GM23338 (cell line): Measurements from ENCODE around the gene WWC1.

ENCODE experiments used
- EZH2 ChIP-seq: fragments of 200-600 bp; sonication (generic); IDR thresholded peaks from one replicate; pipeline ENCODE4 v1.8.0; 2017; ENCODE audit warnings: antibody characterized with exemption, mild to moderate bottlenecking, low read depth; ENCODE audit not compliant: unreplicated experiment
- POLR2AphosphoS5 ChIP-seq: IDR thresholded peaks from 2 replicates; pipeline ENCODE4 v1.6.1; 2016; ENCODE audit warnings: antibody characterized with exemption, low read depth
- TF ChIP-seq, protein P1 (sequence below), 2 experiments: fragments of 200-600 bp in 1 of 2; sonication (generic) in 1 of 2; conservative IDR thresholded peaks; 2 replicates each; pipeline versions ENCODE4 v1.5.1 to v1.6.1; 2016 to 2017; ENCODE audit warnings: antibody characterized with exemption in 2 of 2, low read depth in 2 of 2, mild to moderate bottlenecking in 2 of 2, moderate library complexity in 1 of 2

DNA sequence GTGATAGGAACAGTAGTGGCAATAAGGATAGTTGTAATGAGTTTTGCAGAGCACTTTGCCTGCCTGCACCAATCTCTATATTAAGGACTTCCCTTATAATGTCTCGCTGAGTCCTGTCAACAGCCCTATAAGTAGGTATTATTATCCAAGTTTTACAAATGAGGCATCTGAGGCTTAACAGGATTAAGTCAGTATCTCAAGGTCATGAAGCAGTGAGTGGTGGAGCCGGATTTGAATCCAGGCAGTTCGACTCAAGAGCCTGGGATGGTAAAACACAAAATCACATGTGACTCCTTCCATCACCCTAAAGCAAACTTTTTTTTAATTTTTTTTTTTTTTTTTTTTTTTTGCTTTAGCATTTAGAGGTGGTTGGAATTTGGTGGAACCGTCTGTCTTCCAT is 135.8 kb downstream of the WWC1 start:
- TF ChIP-seq, protein P1, sequence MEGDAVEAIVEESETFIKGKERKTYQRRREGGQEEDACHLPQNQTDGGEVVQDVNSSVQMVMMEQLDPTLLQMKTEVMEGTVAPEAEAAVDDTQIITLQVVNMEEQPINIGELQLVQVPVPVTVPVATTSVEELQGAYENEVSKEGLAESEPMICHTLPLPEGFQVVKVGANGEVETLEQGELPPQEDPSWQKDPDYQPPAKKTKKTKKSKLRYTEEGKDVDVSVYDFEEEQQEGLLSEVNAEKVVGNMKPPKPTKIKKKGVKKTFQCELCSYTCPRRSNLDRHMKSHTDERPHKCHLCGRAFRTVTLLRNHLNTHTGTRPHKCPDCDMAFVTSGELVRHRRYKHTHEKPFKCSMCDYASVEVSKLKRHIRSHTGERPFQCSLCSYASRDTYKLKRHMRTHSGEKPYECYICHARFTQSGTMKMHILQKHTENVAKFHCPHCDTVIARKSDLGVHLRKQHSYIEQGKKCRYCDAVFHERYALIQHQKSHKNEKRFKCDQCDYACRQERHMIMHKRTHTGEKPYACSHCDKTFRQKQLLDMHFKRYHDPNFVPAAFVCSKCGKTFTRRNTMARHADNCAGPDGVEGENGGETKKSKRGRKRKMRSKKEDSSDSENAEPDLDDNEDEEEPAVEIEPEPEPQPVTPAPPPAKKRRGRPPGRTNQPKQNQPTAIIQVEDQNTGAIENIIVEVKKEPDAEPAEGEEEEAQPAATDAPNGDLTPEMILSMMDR (conservative IDR thresholded peaks at IDR 0.05; ENCODE audit: low read depth in 2 of 2), result no peak
- TF ChIP-seq POLR2AphosphoS5, result no peak
- TF ChIP-seq EZH2, result no peak
